Nephron progenitor cell (in vitro differentiated cells): ENCODE results near the gene PDE8A.

Experiments used
- DNase-seq: peaks from one replicate; pipeline ENCODE4 v3.0.0; 2021
- H3K27ac Mint-ChIP-seq: 2 replicates; pipeline ENCODE4 v1.8.0; 2021; ENCODE audit warnings: mild to moderate bottlenecking, moderate library complexity, mixed read lengths
- H3K27me3 Mint-ChIP-seq: 2 replicates; pipeline ENCODE4 v1.8.0; 2021; ENCODE audit warnings: mild to moderate bottlenecking, low read depth, mixed read lengths; ENCODE audit not compliant: poor library complexity
- H3K36me3 Mint-ChIP-seq: 2 replicates; pipeline ENCODE4 v1.8.0; 2021; ENCODE audit warnings: low read depth, mixed read lengths
- H3K4me1 Mint-ChIP-seq: 2 replicates; pipeline ENCODE4 v1.8.0; 2021; ENCODE audit warnings: mixed read lengths
- H3K4me3 Mint-ChIP-seq: 2 replicates; pipeline ENCODE4 v1.8.0; 2021; ENCODE audit warnings: mild to moderate bottlenecking, moderate library complexity, mixed read lengths
- H3K9me3 Mint-ChIP-seq: 2 replicates; pipeline ENCODE4 v1.8.0; 2021; ENCODE audit warnings: mild to moderate bottlenecking, moderate library complexity, mixed read lengths
- CTCF ChIP-seq: fragments of 200-600 bp; sonication (generic); IDR thresholded peaks from 2 replicates; pipeline ENCODE4 v1.5.0; 2021; ENCODE audit warnings: antibody characterized with exemption

PDE8A gene

GRCh38 chr15:85024003-85024402, 42.3 kb downstream of the PDE8A start:
- no peak for TF ChIP-seq CTCF
- peaks cover 10% of the 10 kb centered on the region for H3K4me1 Mint-ChIP-seq
- DNase-seq = no peak
- H3K27ac Mint-ChIP-seq = no peak overlapping the region
- no peaks in the 10 kb centered on the region for H3K36me3 Mint-ChIP-seq
- H3K9me3 Mint-ChIP-seq = no peaks in the 10 kb centered on the region
- peaks cover 2% of the 10 kb centered on the region for H3K27me3 Mint-ChIP-seq
- no peak overlapping the region for H3K4me3 Mint-ChIP-seq

GRCh38 chr15:85024509-85025336, 43.1 kb downstream of the PDE8A start:
- Mint-ChIP-seq H3K4me1 (peaks cover 10% of the 10 kb centered on the region), H3K27me3 (peaks cover 2% of the 10 kb centered on the region), H3K27ac (no peak overlapping the region), H3K36me3 (no peaks in the 10 kb centered on the region), H3K4me3 (no peak overlapping the region), H3K9me3 (no peaks in the 10 kb centered on the region)
- TF ChIP-seq CTCF = no peak
- DNase-seq = no peak

GRCh38 chr15:85025516-85026251, 44.0 kb downstream of the PDE8A start:
- no peaks in the 10 kb centered on the region for H3K9me3 Mint-ChIP-seq
- H3K4me1 Mint-ChIP-seq = peaks cover 17% of the 10 kb centered on the region
- no peak overlapping the region for H3K27ac Mint-ChIP-seq
- peaks cover 2% of the 10 kb centered on the region for H3K27me3 Mint-ChIP-seq
- TF ChIP-seq CTCF = no peak
- H3K36me3 Mint-ChIP-seq = no peaks in the 10 kb centered on the region
- DNase-seq = no peak
- H3K4me3 Mint-ChIP-seq = no peak overlapping the region

- Mint-ChIP-seq H3K9me3 (no peaks in the 10 kb centered on the region), H3K27me3 (peaks cover 2% of the 10 kb centered on the region), H3K4me3 (no peak overlapping the region), H3K27ac (peak overlapping the region; percentile 43), H3K4me1 (peaks cover 23% of the 10 kb centered on the region), H3K36me3 (no peaks in the 10 kb centered on the region)
- no peak for DNase-seq
- no peak for TF ChIP-seq CTCF
Measured at GRCh38 chr15:85026304-85027032, 44.8 kb downstream of the PDE8A start.

GRCh38 chr15:85027033-85027380, 45.4 kb downstream of the PDE8A start:
- no peak for TF ChIP-seq CTCF
- H3K9me3 Mint-ChIP-seq = no peaks in the 10 kb centered on the region
- no peak for DNase-seq
- peaks cover 2% of the 10 kb centered on the region for H3K27me3 Mint-ChIP-seq
- peaks cover 28% of the 10 kb centered on the region for H3K4me1 Mint-ChIP-seq
- no peak overlapping the region for H3K4me3 Mint-ChIP-seq
- no peak overlapping the region for H3K27ac Mint-ChIP-seq
- H3K36me3 Mint-ChIP-seq = no peaks in the 10 kb centered on the region
